HCT116 (cell line): ENCODE results near the gene TPR. TPM values are rescaled to one million over a fixed set of nuclear protein-coding genes. Genes with fewer than 3 reads are reported as not detected.

ENCODE experiments used
- total RNA-seq: library from RNA; stranded (reverse); gene quantifications from one replicate; pipeline ENCODE4 v1.2.1, GENCODE V29; 2021; ENCODE audit not compliant: unreplicated experiment

Gene TPR
- total RNA-seq, 1 experiment from 2014 or later = 131 TPM

Other genes with a start within 250 kb of the TPR start
- gene PRG4, start 79.0 kb downstream of the TPR start, total RNA-seq = 0.05 TPM
- 18.4 TPM for gene ODR4, start 585 bp upstream of the TPR start, total RNA-seq
- not detected for gene PDC, start 85.9 kb upstream of the TPR start, total RNA-seq